A549 (cell line): ENCODE measurements around the gene SLC17A5. TPM values are rescaled to one million over a fixed set of nuclear protein-coding genes. Genes with fewer than 3 reads are reported as not detected.

Experiments used
- ATAC-seq, 2 experiments: fragments of 200-7000 bp in 1 of 2; fragments of >200 bp in 1 of 2; cut with Nextera tagmentation in 1 of 2; cut with Tn5 transposase in 1 of 2; 3 replicates each; pipeline versions ENCODE4 v1.8.0 to v1.9.1; 2018 to 2020; ENCODE audit warnings: mild to moderate bottlenecking in 1 of 2, moderate library complexity in 1 of 2
- CTCF ChIA-PET: fragments of 300-600 bp; sonication (Branson Sonifier 250); formaldehyde crosslinking; extraction: SDS; loops from one replicate; lab custom pipeline; 2021; ENCODE audit warnings: antibody characterized with exemption, inconsistent platforms; lab: Yijun Ruan, JAX
- POLR2A ChIA-PET: fragments of 350-600 bp; formaldehyde crosslinking; extraction: SDS; loops from one replicate; lab custom pipeline; 2021; ENCODE audit warnings: antibody characterized with exemption, inconsistent platforms; lab: Yijun Ruan, JAX
- DNase-seq, 2 experiments: peaks; one replicate each; pipeline versions ENCODE4 v3.0.0 to v3.0.0-alpha.2; 2011 to 2016; ENCODE audit warnings: low read depth in 1 of 2, low spot score in 1 of 2
- FAIRE-seq: peaks from 2 replicates; lab custom pipeline; 2011; peaks lifted over from hg19 to GRCh38; lab: Jason Lieb, UNC
- H3K27ac ChIP-seq, 2 experiments: fragments of >200 bp; sonication (Bioruptor Twin); formaldehyde crosslinking; 3 replicates each; pipeline ENCODE4 v1.5.1; 2016 to 2017
- H3K4me1 ChIP-seq: fragments of >200 bp; sonication (Bioruptor Twin); formaldehyde crosslinking; 3 replicates; pipeline ENCODE4 v1.6.1; 2016
- H3K4me2 ChIP-seq: fragments of >200 bp; sonication (Bioruptor Twin); formaldehyde crosslinking; 3 replicates; pipeline ENCODE4 v1.6.1; 2016
- H3K4me3 ChIP-seq: fragments of >200 bp; sonication (Bioruptor Twin); formaldehyde crosslinking; 3 replicates; pipeline ENCODE4 v1.5.1; 2016
- H3K9me3 ChIP-seq: fragments of >200 bp; sonication (Bioruptor Twin); formaldehyde crosslinking; 3 replicates; pipeline ENCODE4 v1.6.1; 2016
- CBX8 ChIP-seq: fragments of 200-600 bp; sonication (generic); IDR thresholded peaks from 2 replicates; pipeline ENCODE4 v1.6.1; 2016
- CEBPB ChIP-seq, 2 experiments: fragments of >200 bp in 1 of 2; sonication (Bioruptor Twin) in 1 of 2; formaldehyde crosslinking in 1 of 2; IDR thresholded peaks; 2 replicates each; pipeline ENCODE4 v1.6.1; 2012 to 2016
- CHD2 ChIP-seq: fragments of 150-350 bp; IDR thresholded peaks from 2 replicates; pipeline ENCODE4 v1.6.1; 2014; ENCODE audit warnings: low read length; ENCODE audit not compliant: partially characterized antibody
- EP300 ChIP-seq, 2 experiments: fragments of >200 bp; sonication (Bioruptor Twin); formaldehyde crosslinking; IDR thresholded peaks; 2 replicates in 1 of 2; 3 replicates in 1 of 2; pipeline ENCODE4 v1.6.1; 2016 to 2017
- FOXS1 ChIP-seq: fragments of 250-450 bp; sonication (Bioruptor Pico); IDR thresholded peaks from 2 replicates; pipeline ENCODE4 v1.5.0; 2020; ENCODE audit warnings: mild to moderate bottlenecking, moderate library complexity
- GATA3 ChIP-seq: IDR thresholded peaks from 2 replicates; pipeline ENCODE4 v1.6.1; 2012; ENCODE audit warnings: borderline replicate concordance
- HDAC2 ChIP-seq: fragments of 200-600 bp; sonication (generic); IDR thresholded peaks from 2 replicates; pipeline ENCODE4 v1.6.1; 2016
- HEYL ChIP-seq: fragments of 250-450 bp; sonication (Bioruptor Pico); IDR thresholded peaks from 2 replicates; pipeline ENCODE4 v1.8.0; 2021; ENCODE audit warnings: mild to moderate bottlenecking, moderate library complexity
- JUN ChIP-seq, 2 experiments: fragments of >200 bp; sonication (Bioruptor Twin); formaldehyde crosslinking; IDR thresholded peaks; 2 replicates in 1 of 2; 3 replicates in 1 of 2; pipeline ENCODE4 v1.6.1; 2016 to 2017
- JUNB ChIP-seq: fragments of >200 bp; sonication (Bioruptor Twin); formaldehyde crosslinking; IDR thresholded peaks from 2 replicates; pipeline ENCODE4 v1.6.1; 2016
- KDM1A ChIP-seq: fragments of 200-600 bp; sonication (generic); IDR thresholded peaks from 2 replicates; pipeline ENCODE4 v1.6.1; 2016; ENCODE audit warnings: low read depth, mild to moderate bottlenecking
- KDM5A ChIP-seq: fragments of 200-600 bp; sonication (generic); IDR thresholded peaks from 2 replicates; pipeline ENCODE4 v1.6.1; 2016; ENCODE audit warnings: antibody characterized with exemption, mild to moderate bottlenecking
- NR3C1 ChIP-seq: fragments of >200 bp; sonication (Bioruptor Twin); formaldehyde crosslinking; IDR thresholded peaks from 3 replicates; pipeline ENCODE4 v1.6.1; 2017
- PHF8 ChIP-seq: fragments of 200-600 bp; sonication (generic); IDR thresholded peaks from 2 replicates; pipeline ENCODE4 v1.6.1; 2016; ENCODE audit warnings: low read depth, mild to moderate bottlenecking, antibody characterized with exemption, moderate library complexity, borderline replicate concordance
- RAD21 ChIP-seq, 2 experiments: fragments of >200 bp in 1 of 2; sonication (Bioruptor Twin) in 1 of 2; formaldehyde crosslinking in 1 of 2; IDR thresholded peaks in 1 of 2; conservative IDR thresholded peaks in 1 of 2; 2 replicates in 1 of 2; 3 replicates in 1 of 2; pipeline ENCODE4 v1.6.1; 2012 to 2018; ENCODE audit warnings: inconsistent platforms in 1 of 2
- RCOR1 ChIP-seq: fragments of 150-350 bp; IDR thresholded peaks from 2 replicates; pipeline ENCODE4 v1.6.1; 2014; ENCODE audit warnings: antibody characterized with exemption, low read length, low read depth
- RFX5 ChIP-seq: fragments of 450-650 bp; IDR thresholded peaks from 2 replicates; pipeline ENCODE4 v1.7.1; 2014; ENCODE audit warnings: antibody characterized with exemption, mild to moderate bottlenecking, moderate library complexity
- RNF2 ChIP-seq: fragments of 200-600 bp; sonication (generic); IDR thresholded peaks from 2 replicates; pipeline ENCODE4 v1.6.1; 2016; ENCODE audit warnings: low read depth, mild to moderate bottlenecking, antibody characterized with exemption, moderate library complexity, borderline replicate concordance
- TFCP2L1 ChIP-seq: fragments of 250-450 bp; sonication (Bioruptor Pico); IDR thresholded peaks from 2 replicates; pipeline ENCODE4 v1.5.0; 2021; ENCODE audit warnings: mild to moderate bottlenecking
- TP53 ChIP-seq: fragments of 250-450 bp; sonication (Bioruptor Pico); IDR thresholded peaks from 2 replicates; pipeline ENCODE4 v1.5.0; 2021; ENCODE audit warnings: mild to moderate bottlenecking, moderate library complexity
- ZFP36 ChIP-seq: fragments of 450-650 bp; IDR thresholded peaks from 2 replicates; pipeline ENCODE4 v1.6.1; 2014; ENCODE audit warnings: borderline replicate concordance; ENCODE audit not compliant: partially characterized antibody
- ZNF302 ChIP-seq: fragments of 250-450 bp; sonication (Bioruptor Pico); IDR thresholded peaks from 2 replicates; pipeline ENCODE4 v1.9.0; 2021; ENCODE audit warnings: inconsistent platforms, mild to moderate bottlenecking, moderate library complexity
- WGBS: methylation state at CpG from one replicate; pipeline ENCODE4 v1.1.6; 2017; ENCODE audit errors: missing lambda C conversion rate; 5-methylcytosine and 5-hydroxymethylcytosine counted together
- polyA plus RNA-seq, 4 experiments: library from polyadenylated mRNA; depleted of rRNA in 3 of 4; stranded (reverse); fragments of >200 nt; fragmentation: RNase III in 1 of 4; extraction: RNeasy Plus Mini Kit Qiagen cat#74134 plus additional on column Dnase treatment in 1 of 4; gene quantifications; 2 replicates in 3 of 4; 3 replicates in 1 of 4; pipeline ENCODE4 v1.2.3, GENCODE V29; 2011 to 2017
- TF ChIP-seq, protein P1 (sequence below): fragments of >200 bp; sonication (Bioruptor Twin); formaldehyde crosslinking; IDR thresholded peaks from 3 replicates; pipeline ENCODE4 v1.5.1; 2016
- TF ChIP-seq, protein P2 (sequence below): IDR thresholded peaks from 2 replicates; pipeline ENCODE4 v1.6.1; 2012
- TF ChIP-seq, protein P3 (sequence below): IDR thresholded peaks from 2 replicates; pipeline ENCODE4 v1.6.1; 2012; ENCODE audit warnings: low read depth, borderline replicate concordance
- TF ChIP-seq, protein P4 (sequence below): fragments of >200 bp; sonication (Bioruptor Twin); formaldehyde crosslinking; IDR thresholded peaks from 2 replicates; pipeline ENCODE4 v1.6.1; 2016
- TF ChIP-seq, protein P5 (sequence below): fragments of >200 bp; sonication (Bioruptor Twin); formaldehyde crosslinking; IDR thresholded peaks from 3 replicates; pipeline ENCODE4 v1.6.1; 2016
- TF ChIP-seq, protein P6 (sequence below): IDR thresholded peaks from 2 replicates; pipeline ENCODE4 v1.6.1; 2012

SLC17A5 gene
- polyA plus RNA-seq, 2 of the 4 experiments (the other 2 are of a cell fraction): 10.0 to 10.6 TPM

DNA sequence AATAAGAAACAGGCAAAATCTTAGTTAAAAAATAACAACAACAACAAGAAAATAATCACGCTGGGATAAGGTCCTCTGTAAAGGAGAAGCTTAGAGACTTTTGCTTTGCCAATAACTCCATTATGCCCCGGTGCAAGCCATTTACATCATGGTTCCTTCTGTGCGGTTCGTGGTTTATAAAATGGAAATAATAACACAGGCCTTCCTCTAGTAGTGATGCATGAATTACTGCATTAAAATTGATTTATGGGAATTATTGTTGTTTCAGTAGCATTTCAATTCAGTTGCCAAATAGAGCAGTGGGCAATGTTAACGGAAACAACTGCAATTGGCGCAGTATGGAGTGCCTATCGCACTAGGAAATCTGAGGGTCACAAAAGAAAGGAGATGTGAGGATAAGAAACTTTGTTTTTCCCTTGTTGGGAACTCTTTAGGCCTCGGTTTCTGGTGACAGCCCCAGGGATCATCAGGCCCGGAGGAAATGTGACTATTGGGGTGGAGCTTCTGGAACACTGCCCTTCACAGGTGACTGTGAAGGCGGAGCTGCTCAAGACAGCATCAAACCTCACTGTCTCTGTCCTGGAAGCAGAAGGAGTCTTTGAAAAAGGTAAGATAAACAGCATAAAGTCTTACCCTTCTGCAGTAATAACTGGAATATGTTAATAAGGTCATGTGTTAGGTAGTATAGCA is 43.3 kb upstream of the SLC17A5 start:
- H3K9me3 ChIP-seq: no peaks in the 10 kb centered on the region
- H3K27ac ChIP-seq: peak overlapping the region; percentile 95 to 97
- ChIA-PET POLR2A (no interaction called here), CTCF (interaction anchor here (0.9 to 1.4 kb wide), 2 partner anchors 10 to 16 kb away, joined by 3 to 4 read pairs; no protein-coding TSS in a partner anchor)
- peaks cover 26% of the 10 kb centered on the region for H3K4me1 ChIP-seq
- DNase-seq (no peak), ATAC-seq (no peak), FAIRE-seq (no peak)
- TF ChIP-seq RCOR1: no peak
- no peak for TF ChIP-seq JUNB
- TF ChIP-seq, protein P1, sequence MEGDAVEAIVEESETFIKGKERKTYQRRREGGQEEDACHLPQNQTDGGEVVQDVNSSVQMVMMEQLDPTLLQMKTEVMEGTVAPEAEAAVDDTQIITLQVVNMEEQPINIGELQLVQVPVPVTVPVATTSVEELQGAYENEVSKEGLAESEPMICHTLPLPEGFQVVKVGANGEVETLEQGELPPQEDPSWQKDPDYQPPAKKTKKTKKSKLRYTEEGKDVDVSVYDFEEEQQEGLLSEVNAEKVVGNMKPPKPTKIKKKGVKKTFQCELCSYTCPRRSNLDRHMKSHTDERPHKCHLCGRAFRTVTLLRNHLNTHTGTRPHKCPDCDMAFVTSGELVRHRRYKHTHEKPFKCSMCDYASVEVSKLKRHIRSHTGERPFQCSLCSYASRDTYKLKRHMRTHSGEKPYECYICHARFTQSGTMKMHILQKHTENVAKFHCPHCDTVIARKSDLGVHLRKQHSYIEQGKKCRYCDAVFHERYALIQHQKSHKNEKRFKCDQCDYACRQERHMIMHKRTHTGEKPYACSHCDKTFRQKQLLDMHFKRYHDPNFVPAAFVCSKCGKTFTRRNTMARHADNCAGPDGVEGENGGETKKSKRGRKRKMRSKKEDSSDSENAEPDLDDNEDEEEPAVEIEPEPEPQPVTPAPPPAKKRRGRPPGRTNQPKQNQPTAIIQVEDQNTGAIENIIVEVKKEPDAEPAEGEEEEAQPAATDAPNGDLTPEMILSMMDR: no peak
- no peak for TF ChIP-seq CBX8
- no peak for TF ChIP-seq CHD2
- TF ChIP-seq NR3C1: no peak
- TF ChIP-seq, protein P2, sequence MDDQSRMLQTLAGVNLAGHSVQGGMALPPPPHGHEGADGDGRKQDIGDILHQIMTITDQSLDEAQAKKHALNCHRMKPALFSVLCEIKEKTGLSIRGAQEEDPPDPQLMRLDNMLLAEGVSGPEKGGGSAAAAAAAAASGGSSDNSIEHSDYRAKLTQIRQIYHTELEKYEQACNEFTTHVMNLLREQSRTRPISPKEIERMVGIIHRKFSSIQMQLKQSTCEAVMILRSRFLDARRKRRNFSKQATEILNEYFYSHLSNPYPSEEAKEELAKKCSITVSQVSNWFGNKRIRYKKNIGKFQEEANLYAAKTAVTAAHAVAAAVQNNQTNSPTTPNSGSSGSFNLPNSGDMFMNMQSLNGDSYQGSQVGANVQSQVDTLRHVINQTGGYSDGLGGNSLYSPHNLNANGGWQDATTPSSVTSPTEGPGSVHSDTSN: no peak
- no peak for TF ChIP-seq KDM5A
- no peak for TF ChIP-seq RNF2
- no peak for TF ChIP-seq PHF8
- no peak for TF ChIP-seq RAD21 (conservative IDR thresholded peaks at IDR 0.05 in 1 of 2, IDR thresholded peaks at IDR 0.05 in 1 of 2)
- TF ChIP-seq, protein P3, sequence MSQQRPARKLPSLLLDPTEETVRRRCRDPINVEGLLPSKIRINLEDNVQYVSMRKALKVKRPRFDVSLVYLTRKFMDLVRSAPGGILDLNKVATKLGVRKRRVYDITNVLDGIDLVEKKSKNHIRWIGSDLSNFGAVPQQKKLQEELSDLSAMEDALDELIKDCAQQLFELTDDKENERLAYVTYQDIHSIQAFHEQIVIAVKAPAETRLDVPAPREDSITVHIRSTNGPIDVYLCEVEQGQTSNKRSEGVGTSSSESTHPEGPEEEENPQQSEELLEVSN: no peak
- TF ChIP-seq, protein P4, sequence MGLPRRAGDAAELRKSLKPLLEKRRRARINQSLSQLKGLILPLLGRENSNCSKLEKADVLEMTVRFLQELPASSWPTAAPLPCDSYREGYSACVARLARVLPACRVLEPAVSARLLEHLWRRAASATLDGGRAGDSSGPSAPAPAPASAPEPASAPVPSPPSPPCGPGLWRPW: no peak
- TF ChIP-seq HEYL (CRISPR knock-in tag): no peak
- H3K4me2 ChIP-seq: peak overlapping the region; percentile 86
- peak overlapping the region; percentile 68 for H3K4me3 ChIP-seq
- 34% methylated on average over 10 of the region's 10 CpGs for WGBS

DNA sequence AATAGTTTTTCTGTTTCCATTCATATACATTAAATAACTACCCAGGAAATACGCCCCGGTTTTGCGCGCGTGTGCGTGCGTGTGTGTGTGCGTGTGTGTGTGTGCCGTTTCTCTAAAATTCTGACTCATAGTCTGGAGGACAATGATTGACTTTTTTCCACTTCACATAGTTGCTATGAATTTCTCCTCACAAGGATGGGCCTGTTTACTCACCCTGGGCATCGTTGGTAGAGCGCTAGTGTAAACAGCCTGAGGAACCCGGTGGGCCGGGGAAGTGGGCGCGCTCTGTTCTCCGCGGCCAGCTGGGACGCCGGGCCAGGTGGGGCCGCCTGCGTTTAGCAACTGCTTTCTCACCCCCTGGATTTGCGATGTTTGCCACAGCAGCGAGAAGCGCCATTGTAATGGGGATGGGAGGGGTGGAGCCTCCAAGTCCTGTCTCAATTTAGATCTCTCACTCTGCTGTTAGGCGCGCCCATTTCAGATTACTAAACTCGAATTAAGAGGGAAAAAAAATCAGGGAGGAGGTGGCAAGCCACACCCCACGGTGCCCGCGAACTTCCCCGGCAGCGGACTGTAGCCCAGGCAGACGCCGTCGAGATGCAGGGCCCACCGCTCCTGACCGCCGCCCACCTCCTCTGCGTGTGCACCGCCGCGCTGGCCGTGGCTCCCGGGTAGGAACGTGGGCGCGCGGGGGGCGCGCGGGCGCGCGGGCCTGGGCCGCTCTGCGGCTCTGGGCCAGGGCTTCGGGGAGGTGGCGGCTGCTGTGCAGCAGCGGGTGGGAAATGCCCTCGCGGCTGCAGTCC is 42.0 kb upstream of the SLC17A5 start, which contains the start of gene CD109:
CD109 (plus strand) TSS at position 585 of the 803 bp plus-strand sequence; CDS start at position 598, 13 bp downstream.
- peak; percentile 65 to 89 for DNase-seq
- peak; percentile 89 to 92 for ATAC-seq
- no peak for FAIRE-seq
- Histone ChIP-seq H3K27ac (peak within 1 kb of the TSS; percentile 95 to 97), H3K9me3 (no peaks in the 10 kb centered on the region), H3K4me3 (peak within 1 kb of the TSS; percentile 68), H3K4me1 (peaks cover 28% of the 10 kb centered on the region), H3K4me2 (peak within 1 kb of the TSS; percentile 86)
- ChIA-PET CTCF (interaction anchor here (1.4 to 2.0 kb wide), 3 partner anchors 11 to 43 kb away, joined by 3 to 11 read pairs (median 4); no protein-coding TSS in a partner anchor), POLR2A (interaction anchor here (1.2 kb wide), 1 partner anchor 176 kb away, joined by 5 read pairs; no protein-coding TSS in a partner anchor)
- 5% methylated on average over 17 of the region's 61 CpGs for WGBS
- TF ChIP-seq KDM1A: no peak
- TF ChIP-seq, protein P5, sequence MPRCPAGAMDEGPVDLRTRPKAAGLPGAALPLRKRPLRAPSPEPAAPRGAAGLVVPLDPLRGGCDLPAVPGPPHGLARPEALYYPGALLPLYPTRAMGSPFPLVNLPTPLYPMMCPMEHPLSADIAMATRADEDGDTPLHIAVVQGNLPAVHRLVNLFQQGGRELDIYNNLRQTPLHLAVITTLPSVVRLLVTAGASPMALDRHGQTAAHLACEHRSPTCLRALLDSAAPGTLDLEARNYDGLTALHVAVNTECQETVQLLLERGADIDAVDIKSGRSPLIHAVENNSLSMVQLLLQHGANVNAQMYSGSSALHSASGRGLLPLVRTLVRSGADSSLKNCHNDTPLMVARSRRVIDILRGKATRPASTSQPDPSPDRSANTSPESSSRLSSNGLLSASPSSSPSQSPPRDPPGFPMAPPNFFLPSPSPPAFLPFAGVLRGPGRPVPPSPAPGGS: 0 out of 3 replicates have a peak, but pooled peaks have one; percentile 37
- TF ChIP-seq HDAC2: no peak
- TF ChIP-seq JUNB: peak; percentile 53; the same call in 1 of the 2 replicates
- TF ChIP-seq, protein P3: peak; percentile 12; the same call in 1 of the 2 replicates
- TF ChIP-seq TP53 (CRISPR knock-in tag): no peak
- no peak for TF ChIP-seq RFX5
- TF ChIP-seq, protein P4: no peak
- TF ChIP-seq NR3C1: no peak
- peak in 1 of 2 experiments; percentile 35; a peak in 1 of 4 replicates for TF ChIP-seq CEBPB (IDR thresholded peaks at IDR 0.05)
- TF ChIP-seq, protein P6, sequence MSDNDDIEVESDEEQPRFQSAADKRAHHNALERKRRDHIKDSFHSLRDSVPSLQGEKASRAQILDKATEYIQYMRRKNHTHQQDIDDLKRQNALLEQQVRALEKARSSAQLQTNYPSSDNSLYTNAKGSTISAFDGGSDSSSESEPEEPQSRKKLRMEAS: peak; percentile 58; the same call in 1 of the 2 replicates
- TF ChIP-seq GATA3: peak; percentile 50
- TF ChIP-seq FOXS1 (CRISPR knock-in tag): no peak
- TF ChIP-seq ZNF302 (CRISPR knock-in tag): no peak
- TF ChIP-seq EP300 (IDR thresholded peaks at IDR 0.05): no peak
- peak; percentile 42; the same call in 1 of the 2 replicates for TF ChIP-seq PHF8
- TF ChIP-seq TFCP2L1 (CRISPR knock-in tag): no peak
- TF ChIP-seq JUN (IDR thresholded peaks at IDR 0.05): peak in 1 of 2 experiments; percentile 70; a peak in 3 of 5 replicates
- TF ChIP-seq ZFP36: no peak
